Mesothelial cell of epicardium (in vitro differentiated cells): ENCODE measurements around the gene NEK6. TPM values are rescaled to one million over a fixed set of nuclear protein-coding genes. Genes with fewer than 3 reads are reported as not detected.

ENCODE experiments used
- DNase-seq, 2 experiments: peaks; one replicate each; pipeline ENCODE4 v3.0.0; 2021; ENCODE audit warnings: low spot score in 2 of 2; ENCODE audit not compliant: unreplicated experiment in 2 of 2
- H3K27ac Mint-ChIP-seq: 2 replicates; pipeline ENCODE4 v1.8.0; 2021; ENCODE audit warnings: mixed read lengths
- H3K27me3 Mint-ChIP-seq: 2 replicates; pipeline ENCODE4 v1.8.0; 2021; ENCODE audit warnings: low read depth, mixed read lengths
- H3K36me3 Mint-ChIP-seq: 2 replicates; pipeline ENCODE4 v1.8.0; 2021; ENCODE audit warnings: mixed read lengths
- H3K4me1 Mint-ChIP-seq: 2 replicates; pipeline ENCODE4 v1.8.0; 2021; ENCODE audit warnings: mixed read lengths
- H3K4me3 Mint-ChIP-seq: 2 replicates; pipeline ENCODE4 v1.8.0; 2021; ENCODE audit warnings: mild to moderate bottlenecking, moderate library complexity, mixed read lengths
- H3K9me3 Mint-ChIP-seq: 2 replicates; pipeline ENCODE4 v1.8.0; 2021; ENCODE audit warnings: mixed read lengths
- total RNA-seq: library from RNA; stranded (reverse); gene quantifications from 3 replicates; pipeline ENCODE4 v1.2.1, GENCODE V29; 2021
- TF ChIP-seq, protein P1 (sequence below): fragments of 200-600 bp; sonication (generic); IDR thresholded peaks from one replicate; pipeline ENCODE4 v1.5.0; 2021; ENCODE audit warnings: antibody characterized with exemption; ENCODE audit not compliant: unreplicated experiment

The NEK6 gene
- total RNA-seq, 1 donor from 2014 or later = 42.9 TPM

DNA sequence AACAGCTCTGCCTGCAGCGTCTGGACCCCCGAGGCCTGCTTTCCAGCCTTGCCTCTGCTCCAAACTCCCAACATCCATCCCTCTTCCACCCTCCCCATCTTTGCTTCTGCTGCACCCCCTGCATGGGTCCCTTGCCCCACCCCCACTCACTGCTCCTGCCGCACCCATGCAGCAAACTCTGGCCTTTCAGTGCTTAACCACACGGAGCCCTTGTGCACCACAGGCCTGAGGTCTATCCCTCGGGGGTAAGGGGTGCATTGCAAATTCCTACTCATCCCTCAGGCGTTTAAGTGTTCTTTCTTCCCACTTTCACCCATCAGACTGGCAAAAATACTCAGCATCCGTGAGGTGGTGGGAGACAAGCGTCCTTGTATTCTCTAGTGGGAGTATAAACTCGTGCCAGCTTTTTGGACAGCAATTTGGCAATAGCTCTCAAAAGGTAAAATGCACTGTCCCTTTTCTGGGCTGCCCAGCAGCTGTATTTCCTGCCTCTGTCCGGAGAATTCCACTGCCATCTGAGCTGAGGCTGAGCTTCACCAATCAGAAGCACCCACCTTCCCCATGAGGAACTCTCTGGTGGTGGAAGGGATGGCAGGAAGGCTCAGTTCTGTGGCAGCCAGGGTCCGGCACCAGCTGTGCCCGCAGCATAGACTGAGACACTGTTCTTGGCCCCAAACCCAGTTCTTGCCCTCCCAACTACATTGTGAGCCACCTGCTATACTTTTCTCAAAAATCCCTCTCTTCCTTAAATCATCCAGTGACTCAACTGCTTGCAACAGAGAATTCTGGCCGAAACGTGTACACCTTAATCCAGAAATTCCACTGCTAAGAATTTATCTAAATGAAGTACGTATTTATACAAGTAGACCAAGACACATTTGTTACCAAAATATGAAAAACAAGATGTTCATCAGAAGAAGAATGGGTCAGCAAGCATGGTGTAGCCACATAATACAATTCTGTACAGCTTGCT lies 142.5 kb downstream of the NEK6 start:
- no peaks in the 10 kb centered on the region for H3K9me3 Mint-ChIP-seq
- H3K4me3 Mint-ChIP-seq = no peak overlapping the region
- H3K4me1 Mint-ChIP-seq = peaks cover 2% of the 10 kb centered on the region
- TF ChIP-seq, protein P1, sequence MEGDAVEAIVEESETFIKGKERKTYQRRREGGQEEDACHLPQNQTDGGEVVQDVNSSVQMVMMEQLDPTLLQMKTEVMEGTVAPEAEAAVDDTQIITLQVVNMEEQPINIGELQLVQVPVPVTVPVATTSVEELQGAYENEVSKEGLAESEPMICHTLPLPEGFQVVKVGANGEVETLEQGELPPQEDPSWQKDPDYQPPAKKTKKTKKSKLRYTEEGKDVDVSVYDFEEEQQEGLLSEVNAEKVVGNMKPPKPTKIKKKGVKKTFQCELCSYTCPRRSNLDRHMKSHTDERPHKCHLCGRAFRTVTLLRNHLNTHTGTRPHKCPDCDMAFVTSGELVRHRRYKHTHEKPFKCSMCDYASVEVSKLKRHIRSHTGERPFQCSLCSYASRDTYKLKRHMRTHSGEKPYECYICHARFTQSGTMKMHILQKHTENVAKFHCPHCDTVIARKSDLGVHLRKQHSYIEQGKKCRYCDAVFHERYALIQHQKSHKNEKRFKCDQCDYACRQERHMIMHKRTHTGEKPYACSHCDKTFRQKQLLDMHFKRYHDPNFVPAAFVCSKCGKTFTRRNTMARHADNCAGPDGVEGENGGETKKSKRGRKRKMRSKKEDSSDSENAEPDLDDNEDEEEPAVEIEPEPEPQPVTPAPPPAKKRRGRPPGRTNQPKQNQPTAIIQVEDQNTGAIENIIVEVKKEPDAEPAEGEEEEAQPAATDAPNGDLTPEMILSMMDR = no peak
- H3K27ac Mint-ChIP-seq = no peak overlapping the region
- H3K36me3 Mint-ChIP-seq = peaks cover 16% of the 10 kb centered on the region
- no peaks in the 10 kb centered on the region for H3K27me3 Mint-ChIP-seq
- no peak for DNase-seq

Other genes with a start within 250 kb of the NEK6 start
- not detected in 3 replicates for gene LHX2, start 246.2 kb upstream of the NEK6 start, total RNA-seq
- 137 to 142 TPM (median 139 TPM) in 3 replicates for gene PSMB7, start 157.5 kb downstream of the NEK6 start, total RNA-seq
- gene ADGRD2, start 192.5 kb downstream of the NEK6 start, total RNA-seq = 0.62 to 0.78 TPM (median 0.63 TPM) in 3 replicates
- gene NR5A1, start 249.4 kb downstream of the NEK6 start, total RNA-seq = 0.25 TPM in 1 of 3 replicates, not detected in the others